DMS79 treated with DMSO at 0.1 percent for 48 hours (cell line): ENCODE data around the gene PGA3.
"Not testable (repeated sequence)": the region's sequence is repeated elsewhere in the genome, so short reads cannot be mapped to it uniquely, and the experiment has no call there.

Source experiments
- DNase-seq: peaks from one replicate; lab custom pipeline; 2025; lab: John Stamatoyannopoulos, UW

Gene PGA3

GRCh38 chr11:61202950-61203746 is at the start of gene PGA3:
Gene PGA3 (plus strand): TSS chr11:61203515. CDS start chr11:61203565, 50 bp downstream.
- not testable (repeated sequence) for DNase-seq

DNA sequence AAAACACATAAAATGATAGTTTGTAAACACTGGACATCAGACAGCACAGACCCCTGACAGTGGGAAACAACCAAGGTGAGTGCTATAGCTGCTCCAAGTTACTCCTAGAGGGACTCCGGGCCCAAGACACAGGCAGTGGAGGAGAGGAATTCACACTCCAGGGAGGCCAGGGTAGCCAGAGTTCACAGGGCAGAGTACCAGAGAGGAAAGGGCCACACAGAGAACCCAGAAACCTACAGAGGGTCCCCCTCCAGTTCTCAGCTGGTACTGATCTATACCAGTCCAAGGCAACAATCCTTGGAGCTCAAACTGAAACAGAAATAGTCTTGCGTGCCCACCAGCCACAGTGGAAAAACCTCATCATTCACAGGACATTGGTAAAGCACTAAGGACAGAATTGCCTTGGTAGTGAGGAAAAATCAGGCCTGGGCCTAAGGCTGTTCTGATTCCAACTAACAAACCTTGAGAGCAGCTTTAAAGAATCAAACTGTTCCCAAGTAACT is 49.7 kb upstream of the PGA3 start:
- no peak for DNase-seq

- DNase-seq, result no peak
These were observed 48.8 kb upstream of the PGA3 start for GRCh38 chr11:61154528-61154927.

GRCh38 chr11:61155312-61155711 is 48.0 kb upstream of the PGA3 start:
- DNase-seq, result no peak

GRCh38 chr11:61155741-61156140 is 47.6 kb upstream of the PGA3 start:
- DNase-seq, result no peak

DNA sequence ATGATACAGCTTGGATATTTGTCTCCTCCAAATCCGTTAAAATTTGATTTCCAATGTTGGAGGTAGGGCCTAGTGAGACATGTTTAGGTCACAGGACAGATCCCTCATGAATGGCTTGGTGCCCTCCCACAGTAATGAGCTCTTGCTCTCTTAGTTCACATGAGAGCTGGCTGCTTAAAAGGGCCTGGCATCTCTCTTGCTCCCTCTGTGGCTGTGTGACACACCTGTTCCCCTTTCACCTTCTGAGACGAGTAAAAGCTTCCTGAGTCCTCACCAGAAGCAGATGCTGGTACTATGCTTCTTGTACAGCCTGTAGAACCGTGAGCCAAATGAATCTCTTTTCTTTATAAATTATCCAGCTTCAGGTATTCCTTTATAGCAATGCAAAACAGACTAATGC is 45.6 kb upstream of the PGA3 start:
- DNase-seq, result no peak

GRCh38 chr11:61158691-61159381 is 44.5 kb upstream of the PGA3 start:
- peak; percentile 45 for DNase-seq

DNA sequence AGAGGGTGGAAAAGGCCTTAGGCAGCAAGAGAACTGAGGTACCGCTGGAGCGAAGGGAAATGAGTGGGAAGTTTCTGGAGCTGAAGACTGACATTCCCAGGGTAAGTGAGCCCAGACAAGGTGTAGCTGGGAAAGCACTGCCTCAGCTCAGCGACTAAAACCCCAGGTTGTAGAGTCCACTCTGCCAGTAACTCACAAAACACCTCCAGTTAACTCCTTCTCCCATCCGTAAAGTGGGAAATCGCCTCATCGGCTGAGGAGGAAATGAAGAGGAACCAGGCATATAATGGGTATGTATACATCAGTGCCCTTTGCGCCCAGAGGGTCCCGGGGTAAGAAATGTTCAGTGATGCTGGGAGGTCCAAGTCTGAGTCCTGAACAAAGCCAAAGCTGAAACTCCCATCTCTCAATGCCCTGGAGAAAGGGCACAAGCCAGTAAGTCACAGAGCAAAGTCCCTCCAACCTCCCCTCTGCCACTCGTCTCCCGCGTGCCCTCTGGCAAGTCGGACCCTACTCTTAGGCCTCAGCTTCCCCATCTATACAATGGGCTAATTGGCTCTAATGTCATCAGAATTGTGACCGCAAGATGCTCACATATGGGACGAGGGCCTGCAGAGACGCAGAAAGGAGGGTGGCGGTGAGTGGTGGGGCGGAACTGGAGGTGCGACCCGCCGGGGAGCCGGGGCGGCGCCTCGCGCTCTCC is 42.7 kb upstream of the PGA3 start:
- no peak for DNase-seq

DNA sequence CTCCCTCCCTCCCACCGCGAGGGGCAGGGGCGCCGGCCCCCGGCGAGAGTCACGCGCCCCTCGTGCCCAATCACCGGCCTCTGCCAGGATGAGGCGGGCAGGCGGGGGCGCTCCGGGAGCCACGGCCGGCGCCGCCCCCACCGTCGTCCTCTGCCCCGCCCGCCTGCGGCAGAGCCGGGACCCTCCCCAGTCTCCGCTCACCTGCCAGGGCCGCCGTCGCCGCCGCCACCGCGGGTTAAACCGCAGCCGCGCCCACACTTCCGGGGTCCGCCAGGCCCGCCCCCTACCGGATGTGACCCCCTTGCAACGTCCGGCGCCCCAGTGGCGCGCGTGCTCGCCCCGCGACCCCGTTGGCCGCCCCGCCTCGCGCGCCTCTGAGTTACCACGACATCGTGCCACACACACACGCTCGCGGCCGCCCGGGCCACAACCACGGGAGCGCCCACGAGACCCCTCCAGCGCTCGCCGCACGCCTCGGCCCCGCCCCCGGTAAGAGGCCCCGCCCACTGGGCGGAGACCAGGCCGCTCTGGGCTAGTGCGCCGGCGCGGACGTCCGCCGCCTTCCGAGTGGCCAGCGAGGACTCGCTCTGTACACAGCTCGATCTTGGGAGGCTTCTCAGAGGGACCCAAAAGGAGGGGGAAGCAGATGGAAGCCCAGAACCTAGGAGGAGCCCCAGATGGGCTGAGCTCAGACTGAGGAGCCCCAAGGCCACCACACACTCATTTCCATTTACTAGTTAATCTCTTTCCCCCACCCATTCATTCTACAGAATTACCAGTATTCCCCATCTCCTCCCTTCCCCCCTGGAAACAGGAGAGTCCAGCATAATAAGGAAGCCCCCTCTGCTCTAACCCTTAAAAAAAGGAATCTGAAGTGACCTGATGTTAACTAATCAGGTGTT is 41.9 kb upstream of the PGA3 start, which contains the start of gene VPS37C:
Gene VPS37C (minus strand): TSS at position 237 of the 902 bp plus-strand sequence. CDS start 22,597 bp downstream, outside the sequence.
- DNase-seq, result peak; percentile 89

DNA sequence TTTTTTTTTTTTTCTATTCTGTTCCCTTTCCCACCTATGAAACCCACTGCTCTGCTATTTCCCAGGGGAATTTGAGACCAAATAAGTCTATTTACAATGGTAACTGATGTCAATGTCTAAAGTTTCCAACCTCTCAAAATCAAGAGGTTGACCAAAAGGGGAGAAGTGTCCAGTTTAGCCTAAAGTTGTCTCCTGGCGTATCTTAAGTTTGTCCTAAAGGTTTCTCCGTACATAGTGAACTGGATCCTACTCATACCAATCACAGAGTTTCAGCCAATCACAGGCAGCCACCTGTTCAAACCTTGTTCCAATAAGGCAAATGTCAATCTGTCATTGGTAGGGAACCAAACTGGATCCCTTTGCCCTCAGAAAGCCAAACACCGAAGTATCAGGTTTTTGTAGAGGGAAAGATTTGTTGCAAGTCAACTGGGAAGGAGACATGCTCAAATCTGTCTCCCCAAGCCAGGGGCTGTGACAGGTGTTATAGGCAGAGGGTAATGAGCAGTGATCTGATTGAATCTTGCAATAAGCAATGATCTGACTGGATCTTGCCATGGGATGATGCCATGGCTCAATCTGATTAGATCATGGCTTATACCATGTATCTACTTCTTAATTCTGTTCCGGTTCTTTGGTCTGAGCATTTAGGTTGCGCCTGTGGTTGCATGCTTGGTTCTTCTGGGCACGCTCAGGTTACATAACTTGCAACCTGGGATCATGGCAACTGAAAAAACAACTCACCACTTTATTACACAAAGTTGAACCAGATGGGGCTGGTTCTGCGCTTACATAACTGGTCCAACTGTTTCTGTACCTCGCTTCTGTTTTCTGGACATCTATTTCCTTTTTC is 41.0 kb upstream of the PGA3 start:
- DNase-seq, result peak; percentile 73

- no peak for DNase-seq
These were observed 40.3 kb upstream of the PGA3 start for GRCh38 chr11:61163021-61163420.

DNA sequence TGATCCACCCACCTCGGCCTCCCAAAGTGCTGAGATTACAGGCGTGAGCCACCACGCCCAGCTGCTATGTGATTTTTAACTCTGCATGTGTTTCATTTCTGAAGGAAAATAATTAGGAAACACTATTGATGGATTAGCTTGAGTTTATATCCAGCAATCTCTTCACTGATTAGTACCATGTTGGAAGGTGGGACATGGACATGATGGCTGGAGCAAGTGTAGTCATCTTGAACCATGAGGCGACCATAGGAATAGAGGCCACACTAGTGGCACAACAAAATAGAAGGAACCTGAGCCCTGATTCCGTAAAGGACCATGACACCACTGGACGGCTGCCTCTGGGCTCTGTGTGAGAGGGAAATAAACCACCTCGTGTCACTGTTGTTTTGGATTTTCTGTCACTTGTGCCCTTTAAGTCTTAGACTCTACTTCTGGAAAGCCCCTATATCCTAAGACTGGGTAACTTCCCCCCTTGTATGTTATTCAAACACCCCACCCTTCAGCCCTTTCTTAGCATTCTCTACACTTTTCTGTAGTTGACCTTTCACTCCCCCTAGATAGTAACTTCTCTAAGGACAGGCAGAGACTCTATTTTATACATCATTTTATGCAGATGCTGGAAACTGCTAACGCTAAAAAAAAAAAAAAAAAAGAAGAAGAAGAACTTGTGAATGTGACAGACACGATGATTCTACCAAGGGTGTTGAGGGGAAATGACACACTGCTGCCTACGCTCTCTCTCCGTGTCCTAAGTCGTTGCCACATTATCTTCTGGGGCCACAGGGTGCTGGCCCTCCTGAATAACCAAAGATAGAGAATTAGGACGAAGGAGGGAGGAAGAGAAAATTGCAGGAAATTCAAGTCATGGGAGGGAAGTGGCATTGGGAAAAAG is 39.4 kb upstream of the PGA3 start:
- DNase-seq, result no peak

DNA sequence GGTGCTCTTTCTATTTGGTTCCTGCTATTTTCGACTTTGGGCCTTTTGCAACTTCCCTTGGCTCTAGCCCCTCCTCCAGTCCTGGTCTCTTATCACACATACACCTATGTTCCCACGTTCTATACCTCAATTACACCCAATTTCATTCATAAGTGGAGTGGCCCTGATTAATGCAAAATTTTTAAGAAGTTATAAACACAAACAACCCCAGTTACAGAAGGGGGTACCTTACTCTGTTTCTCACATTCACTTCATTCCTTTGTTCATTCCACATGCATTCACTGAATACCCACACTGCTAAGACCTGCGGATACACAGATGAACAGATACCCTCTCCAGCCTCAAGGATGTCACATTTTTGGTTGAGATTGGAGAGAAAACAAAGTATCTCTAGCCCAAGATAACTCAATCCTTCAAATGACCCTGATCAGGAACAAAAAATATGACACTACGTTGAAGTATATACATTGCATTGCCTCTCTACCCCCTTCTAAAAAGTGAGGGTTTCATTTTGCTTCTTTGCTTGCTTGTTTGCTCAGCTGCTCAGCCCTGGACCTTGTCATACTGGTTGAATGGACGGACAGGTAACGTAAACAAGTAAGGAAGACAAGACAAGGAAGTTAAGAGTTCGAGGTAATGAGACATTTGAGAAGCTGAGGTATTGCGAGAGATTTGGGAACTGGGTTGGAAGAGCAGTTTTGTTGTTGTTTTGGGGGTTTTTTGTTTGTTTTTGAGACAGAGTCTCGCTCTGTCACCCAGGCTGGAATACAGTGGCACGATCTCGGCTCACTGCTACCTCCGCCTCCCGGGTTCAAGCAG is 38.5 kb upstream of the PGA3 start:
- no peak for DNase-seq

GRCh38 chr11:61165785-61166184 is 37.5 kb upstream of the PGA3 start:
- DNase-seq, result not testable (repeated sequence)

DNA sequence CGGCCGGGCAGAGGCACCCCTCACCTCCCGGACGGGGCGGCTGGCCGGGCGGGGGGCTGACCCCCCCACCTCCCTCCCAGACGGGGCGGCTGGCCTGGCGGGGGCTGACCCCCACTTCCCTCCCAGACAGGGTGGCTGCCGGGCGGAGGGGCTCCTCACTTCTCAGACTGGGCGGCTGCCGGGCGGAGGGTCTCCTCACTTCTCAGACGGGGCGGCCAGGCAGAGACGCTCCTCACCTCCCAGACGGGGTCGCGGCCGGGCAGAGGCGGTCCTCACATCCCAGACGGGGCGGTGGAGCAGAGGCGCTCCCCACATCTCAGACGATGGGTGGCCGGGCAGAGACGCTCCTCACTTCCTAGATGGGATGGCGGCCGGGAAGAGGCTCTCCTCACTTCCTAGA is 37.0 kb upstream of the PGA3 start:
- DNase-seq, result not testable (repeated sequence)

DNA sequence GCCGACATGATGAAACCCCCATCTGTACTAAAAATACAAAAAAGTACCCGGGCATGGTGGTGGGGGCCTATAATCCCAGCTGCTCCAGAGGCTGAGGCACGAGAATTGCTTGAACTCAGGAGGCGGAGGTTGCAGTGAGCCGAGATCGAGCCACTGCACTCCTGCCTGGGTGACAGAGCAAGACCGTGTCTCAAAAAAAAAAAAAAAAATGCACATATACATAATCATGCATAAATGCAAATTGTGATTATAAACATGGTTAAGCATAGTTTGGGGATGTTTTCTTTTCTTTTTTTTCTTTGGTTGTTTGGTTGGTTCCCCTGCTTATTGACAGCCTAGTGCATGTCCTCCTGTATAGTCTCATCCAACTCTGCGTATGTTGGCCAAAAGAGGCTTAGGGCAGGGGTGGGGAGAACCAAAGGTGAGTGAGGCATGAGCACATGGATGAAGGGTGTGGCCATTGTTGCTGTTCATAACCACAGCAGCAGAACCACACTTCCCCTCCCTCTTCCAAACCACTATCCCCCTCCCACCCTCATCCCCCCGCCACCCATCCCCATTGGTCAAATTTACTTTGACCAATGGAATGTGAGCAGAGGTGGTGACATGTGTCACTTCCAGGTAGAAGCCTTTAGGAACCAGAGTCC is 35.1 kb upstream of the PGA3 start:
- DNase-seq, result no peak

DNA sequence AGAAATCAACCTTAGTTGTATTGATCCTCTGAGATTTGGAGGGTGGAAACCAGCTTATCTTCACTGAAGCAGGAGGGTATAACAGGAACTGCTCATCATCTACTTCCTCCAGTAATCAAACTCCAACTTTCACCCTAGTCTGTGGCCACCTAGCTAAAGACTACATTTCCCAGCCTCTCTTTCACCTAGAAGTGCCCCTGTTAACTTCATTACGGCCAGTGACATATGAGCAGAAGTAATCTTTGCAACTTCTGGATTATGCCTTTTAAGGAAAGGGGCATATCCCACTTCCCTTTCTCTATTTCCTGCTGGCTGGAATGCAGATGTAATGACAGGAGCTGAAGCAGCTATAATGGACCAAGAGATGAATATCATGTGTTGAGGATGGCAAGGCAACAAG is 34.5 kb upstream of the PGA3 start:
- no peak for DNase-seq

DNA sequence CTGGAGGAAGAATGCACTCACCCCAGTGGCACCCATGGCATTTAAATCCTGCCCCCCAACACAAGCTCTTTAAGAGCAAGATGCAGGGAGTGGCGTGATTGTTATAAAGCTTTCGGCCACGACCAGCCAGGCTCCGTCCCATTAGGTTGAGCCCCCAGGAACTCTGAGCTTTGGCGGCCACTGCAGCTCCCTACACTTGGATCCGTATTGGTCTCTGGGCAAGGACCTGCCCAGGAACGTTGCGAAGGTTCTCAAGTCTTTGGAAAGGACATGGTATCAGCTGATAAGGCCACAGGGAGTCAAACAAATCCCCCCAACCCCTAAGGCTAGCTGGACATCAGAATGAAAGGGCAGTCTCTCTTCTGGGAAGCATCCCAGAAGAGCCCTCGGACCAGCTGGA is 32.7 kb upstream of the PGA3 start:
- no peak for DNase-seq
